HK-2 (cell line): ENCODE results near the gene CSNK1D.
A peak's percentile ranks its signal among the peaks of the same experiment; 100 is the strongest.

ENCODE experiments used
- DNase-seq: peaks from one replicate; pipeline ENCODE4 v3.0.0-alpha.2; 2018; ENCODE audit not compliant: unreplicated experiment

CSNK1D gene

DNA sequence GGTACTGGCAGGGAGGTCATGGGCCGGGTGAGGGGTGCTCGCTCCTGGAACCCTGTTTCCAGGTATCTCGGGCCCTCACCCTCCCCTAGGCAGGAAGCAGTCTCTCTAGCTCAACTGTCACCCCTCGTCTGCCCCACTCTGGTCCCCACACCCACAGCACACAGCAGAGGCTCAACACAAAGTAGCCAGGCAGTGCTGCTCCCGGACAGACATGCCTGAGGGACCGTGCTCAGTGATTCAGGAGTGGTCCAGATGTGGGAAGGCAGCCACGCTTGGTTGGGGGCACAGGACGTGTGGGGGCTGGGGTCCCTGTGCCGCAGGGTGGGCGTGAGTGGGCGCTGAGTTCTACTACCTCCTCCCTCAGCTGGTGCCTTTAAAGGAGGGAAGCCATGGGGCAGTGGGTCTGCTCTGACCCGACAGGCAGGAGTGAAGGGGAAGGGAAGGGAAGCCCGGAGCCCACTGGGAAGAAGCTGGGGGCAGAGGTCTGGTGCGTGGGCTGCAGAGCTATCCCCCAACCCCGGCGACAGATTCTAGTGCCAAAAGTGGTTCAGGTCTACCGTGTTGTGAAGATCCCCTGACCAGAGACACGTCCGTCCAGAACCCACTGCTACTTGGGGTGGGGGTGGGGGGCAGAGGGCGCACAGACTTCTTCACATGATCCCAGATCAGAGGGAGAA lies 32.9 kb downstream of the CSNK1D start:
- peak; percentile 58 for DNase-seq

DNA sequence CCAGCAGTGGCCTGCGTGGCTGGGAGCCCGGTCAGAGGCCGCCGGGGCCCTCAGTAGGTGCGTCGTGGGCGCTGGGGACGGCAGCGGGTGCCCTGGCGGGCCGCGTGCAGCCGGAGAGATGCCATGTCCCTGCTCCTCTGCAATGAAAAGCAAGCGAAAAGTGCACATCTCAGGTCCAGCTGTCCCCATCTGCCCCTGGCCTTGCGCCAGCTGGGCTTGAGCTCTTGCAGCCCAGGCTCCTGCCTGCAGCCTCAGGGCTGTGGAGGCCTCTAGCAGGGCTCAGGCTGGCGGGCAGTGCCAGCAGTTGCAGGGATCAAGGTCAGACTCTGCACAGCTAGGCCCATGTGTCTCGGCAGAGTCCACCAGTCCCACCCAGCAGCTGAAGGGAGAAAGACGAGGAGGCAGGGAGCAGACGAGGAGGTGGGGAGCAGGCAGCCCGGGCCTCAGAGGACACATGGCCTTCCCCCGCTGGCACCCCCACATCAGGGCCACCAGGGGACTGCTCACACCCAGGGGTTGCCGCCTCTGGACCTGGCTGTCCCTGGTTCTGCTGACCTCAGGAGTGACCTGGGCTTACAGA lies 33.5 kb downstream of the CSNK1D start:
- DNase-seq, result no peak

GRCh38 chr17:82239401-82239925 lies 34.0 kb downstream of the CSNK1D start:
- DNase-seq, result no peak

DNA sequence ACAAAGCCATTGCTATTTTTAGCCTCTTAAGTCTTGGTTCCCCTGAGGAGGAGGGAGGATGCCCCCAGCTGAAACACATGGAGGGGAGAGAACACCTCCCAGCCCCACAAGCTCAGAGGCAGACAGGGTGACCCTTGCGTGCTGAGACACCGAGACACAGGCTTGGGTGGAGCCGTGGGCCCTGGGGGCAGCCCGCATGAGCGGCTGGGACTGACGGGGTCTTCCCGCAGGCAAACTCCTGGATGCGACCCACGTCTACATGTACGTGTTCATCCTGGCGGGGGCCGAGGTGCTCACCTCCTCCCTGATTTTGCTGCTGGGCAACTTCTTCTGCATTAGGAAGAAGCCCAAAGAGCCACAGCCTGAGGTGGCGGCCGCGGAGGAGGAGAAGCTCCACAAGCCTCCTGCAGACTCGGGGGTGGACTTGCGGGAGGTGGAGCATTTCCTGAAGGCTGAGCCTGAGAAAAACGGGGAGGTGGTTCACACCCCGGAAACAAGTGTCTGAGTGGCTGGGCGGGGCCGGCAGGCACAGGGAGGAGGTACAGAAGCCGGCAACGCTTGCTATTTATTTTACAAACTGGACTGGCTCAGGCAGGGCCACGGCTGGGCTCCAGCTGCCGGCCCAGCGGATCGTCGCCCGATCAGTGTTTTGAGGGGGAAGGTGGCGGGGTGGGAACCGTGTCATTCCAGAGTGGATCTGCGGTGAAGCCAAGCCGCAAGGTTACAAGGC lies 34.9 kb downstream of the CSNK1D start:
- peak; percentile 89 for DNase-seq

DNA sequence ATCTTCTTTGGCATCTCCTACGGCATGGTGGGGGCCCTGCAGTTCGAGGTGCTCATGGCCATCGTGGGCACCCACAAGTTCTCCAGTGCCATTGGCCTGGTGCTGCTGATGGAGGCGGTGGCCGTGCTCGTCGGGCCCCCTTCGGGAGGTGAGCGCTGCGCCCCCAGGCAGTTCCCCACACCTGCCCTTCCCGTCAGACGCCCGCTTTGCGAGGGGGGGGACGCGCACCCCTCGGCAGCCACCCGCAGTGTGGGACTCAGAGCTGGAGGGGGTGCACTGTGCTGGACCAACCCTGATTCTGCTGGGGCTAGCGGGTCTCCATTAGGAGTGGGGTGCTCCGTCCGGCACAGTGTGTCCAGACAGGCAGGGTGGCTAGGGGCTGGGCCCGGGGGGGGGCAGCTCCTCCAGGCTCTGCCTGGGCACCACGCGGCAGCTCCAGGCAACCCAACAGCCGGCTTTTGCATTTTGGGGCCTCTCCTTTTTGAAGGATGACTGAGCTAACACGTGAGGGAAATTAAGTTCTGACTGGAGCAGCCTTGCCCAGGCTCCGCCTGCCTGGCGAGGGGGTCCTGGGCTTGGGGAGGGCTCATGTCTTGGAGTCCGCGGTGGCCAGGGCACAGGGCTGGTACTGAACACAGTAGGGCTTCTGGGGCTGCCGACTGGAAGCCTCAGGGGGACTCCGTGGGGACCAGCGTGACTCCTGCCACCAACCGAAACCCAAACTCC lies 35.6 kb downstream of the CSNK1D start:
- no peak for DNase-seq

GRCh38 chr17:82237083-82237745 lies 36.3 kb downstream of the CSNK1D start:
- no peak for DNase-seq

GRCh38 chr17:82236142-82236971 lies 37.1 kb downstream of the CSNK1D start:
- no peak for DNase-seq

DNA sequence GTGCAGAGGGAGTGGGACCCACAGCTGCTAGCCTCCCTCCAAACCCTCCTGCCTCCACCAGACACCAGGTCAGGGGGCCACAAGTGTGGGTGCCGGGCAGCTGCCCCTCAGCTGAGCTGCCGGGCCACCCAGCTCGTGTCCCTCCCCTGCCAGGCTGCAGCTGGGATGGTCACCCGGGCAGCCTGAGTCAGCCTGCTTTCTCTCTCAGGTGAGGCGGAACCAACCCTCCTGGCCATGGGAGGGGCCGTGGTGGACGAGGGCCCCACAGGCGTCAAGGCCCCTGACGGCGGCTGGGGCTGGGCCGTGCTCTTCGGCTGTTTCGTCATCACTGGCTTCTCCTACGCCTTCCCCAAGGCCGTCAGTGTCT lies 37.7 kb downstream of the CSNK1D start:
- DNase-seq, result peak; percentile 58

- no peak for DNase-seq
These were observed 38.3 kb downstream of the CSNK1D start for GRCh38 chr17:82235056-82235774.

DNA sequence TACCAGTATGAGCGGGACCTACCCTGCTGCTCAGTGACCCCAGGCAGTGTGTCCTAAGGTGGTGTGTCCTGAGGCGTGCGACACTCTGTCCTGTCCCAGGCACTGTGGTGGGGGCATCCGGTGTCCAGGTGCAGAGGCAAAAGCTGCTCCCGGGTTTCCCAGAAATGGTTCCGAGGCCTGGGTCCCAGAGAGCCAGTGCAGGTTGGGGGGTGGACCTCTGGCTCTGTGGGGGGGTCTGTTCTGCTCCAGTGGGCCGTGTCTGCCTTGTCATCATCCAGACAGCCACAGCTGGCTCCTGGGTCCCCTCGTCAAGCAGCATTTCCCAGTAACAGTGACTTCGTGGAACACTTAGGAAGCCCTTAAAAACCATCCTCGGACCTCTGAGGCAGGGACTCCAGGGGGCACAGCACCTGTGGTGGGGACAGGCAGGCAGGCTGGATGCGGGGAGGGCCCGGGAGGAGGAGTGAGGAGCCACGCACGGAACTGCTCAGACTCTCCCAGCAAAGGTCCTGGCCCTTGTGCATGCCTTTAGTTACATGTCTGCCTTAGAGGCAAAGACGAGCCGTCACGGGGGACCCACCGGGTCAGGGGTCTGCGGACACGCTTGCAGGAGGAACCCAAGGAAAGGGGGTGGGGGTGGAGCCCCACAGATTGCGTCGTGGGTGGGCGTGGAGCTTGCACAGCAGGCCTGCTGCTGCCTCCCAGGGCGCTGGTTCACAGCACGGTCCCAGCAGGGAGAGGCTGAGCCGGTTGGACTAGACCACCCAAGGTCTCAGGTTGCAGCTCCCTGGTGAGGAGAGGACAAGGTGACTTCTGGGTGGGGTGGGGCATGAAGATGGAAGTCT lies 39.1 kb downstream of the CSNK1D start:
- DNase-seq, result no peak

DNA sequence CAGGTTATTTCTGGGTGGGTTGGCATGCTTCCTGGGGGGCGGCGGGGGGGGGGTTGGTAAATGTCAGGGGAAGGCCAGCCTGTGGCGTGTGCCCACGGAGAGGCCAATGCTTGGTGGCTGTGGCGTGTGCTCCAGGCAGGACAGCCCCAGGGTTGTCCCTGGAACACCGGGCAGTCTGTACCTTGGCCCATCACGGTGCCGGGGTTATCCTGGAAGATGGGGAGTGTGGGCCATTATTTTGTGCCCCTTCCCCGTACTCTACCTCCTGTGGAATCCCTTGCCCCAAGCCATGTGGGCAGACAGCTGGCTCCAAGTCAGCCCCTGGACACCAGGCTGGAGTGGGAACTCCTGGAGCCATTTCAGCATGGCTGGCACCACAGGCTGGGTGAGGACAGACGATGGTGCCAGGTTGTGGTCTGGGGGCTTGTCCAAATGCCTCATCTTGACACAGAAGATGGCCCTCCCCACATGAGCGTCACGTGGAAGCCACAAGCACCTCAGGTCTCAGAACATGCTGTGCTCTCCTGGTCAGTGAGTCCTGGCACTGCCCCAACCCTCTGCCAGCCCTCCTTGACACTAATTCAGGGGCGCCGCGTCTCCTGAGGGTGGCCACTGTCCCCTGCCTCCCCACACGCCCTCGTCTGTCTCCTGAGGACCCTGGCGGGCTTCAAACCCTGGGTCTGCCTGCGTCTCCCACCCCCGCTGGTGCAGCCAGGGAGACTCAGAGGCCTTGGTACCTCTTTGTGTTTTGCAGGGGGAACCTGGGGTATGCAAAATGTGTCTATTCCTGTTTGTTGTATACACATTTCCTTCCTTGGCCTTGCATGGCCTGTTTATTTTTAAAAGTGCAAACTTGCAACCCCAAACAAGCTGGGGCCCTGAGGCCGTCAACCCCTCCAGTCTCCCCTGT lies 40.4 kb downstream of the CSNK1D start:
- no peak for DNase-seq

GRCh38 chr17:82232322-82232820 lies 41.1 kb downstream of the CSNK1D start:
- no peak for DNase-seq

DNA sequence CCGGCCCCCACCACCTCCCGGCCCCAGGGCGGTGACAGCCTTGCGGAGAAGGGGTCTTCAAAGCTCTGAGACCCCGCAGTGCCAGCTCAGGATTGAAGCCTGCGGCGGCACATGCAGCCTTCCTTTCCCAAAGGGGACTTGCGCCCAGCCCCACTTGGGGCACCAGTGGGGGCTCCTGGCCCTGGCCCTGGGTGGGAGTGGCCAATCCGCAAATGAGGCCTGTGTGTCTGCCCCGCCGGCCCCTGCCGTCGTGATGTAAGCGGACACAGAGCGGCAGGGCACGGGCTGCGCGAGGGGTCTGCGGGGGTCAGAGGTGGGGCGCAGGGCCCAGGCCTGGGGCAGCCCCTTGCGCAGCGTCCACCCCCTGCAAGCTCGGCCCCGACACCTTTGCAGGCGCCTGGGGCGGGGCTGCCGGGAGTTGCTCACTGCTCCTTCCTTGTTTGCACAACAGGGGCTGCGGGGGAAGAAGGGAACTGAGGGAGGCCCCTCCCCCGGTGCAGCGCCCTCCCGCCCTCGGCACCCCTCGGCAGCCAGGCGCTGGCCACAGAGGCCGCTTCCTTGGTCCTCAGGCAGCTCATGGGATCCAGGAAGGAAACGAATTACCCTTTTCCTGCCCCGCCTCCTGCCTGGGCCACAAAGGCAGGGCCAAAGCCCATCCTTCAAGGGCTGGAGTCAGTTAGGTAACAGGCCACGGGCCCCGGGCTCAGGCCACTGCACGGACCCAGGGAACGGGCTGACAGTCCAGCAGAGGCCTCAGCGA lies 41.8 kb downstream of the CSNK1D start:
- peak; percentile 85 for DNase-seq

DNA sequence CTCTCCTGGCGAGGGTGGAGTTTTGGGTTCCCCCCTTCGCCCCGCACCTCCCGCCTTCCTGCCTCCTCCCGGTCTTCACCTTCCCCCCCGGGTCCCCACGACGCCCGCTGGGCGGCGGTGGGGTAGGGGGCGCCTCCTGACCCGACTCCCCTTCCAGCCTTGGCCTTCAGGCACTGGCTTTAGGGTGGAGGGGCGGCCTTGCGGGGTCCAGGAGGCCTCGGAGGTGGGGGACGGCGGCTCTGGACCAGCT lies 42.3 kb downstream of the CSNK1D start:
- no peak for DNase-seq

DNA sequence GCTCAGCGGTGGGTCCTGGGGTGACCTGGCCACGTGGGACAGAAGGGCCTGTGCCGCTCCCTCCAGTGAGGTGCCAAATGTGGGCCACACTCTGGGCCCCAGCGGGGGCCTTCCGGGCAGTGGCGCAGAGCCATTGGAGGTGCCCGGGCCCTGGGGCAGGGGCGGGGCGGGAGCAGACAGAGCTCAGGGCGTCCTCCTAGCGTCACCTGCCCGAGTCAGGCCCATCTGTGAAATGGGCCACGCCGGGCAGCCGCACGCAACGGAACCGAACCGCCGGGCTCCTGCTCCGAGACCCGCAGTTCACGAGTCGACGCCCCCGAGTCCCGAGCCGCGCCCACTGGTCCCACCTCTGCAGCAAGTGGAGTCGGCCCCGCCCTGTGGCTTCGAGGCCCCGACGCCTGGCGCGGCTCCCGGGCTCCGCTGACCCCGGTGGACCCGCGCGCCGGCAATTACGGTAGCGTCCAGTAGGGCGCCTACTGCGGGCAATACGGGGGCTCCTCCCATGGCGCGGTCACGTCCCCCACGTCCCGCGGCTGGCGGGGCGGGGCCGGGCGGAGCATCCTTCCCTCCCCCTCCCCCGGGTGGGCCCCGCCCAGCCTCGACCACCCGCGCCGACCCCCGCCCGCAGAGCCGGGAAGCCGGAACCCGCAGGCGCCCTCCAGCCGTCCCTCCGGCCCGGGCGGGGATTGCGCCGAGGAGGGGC lies 42.7 kb downstream of the CSNK1D start:
- DNase-seq, result peak; percentile 95

GRCh38 chr17:82229698-82230608 lies 43.5 kb downstream of the CSNK1D start:
- DNase-seq, result no peak
